DND-41 (cell line): ENCODE results near the gene WDR18.
"Not testable (repeated sequence)": the region's sequence is repeated elsewhere in the genome, so short reads cannot be mapped to it uniquely, and the experiment has no call there.

Experiments used
- ATAC-seq: fragments of 200-7000 bp; cut with Tn5 transposase; 3 replicates; pipeline ENCODE4 v1.9.1; 2021; ENCODE audit warnings: low read depth; ENCODE audit not compliant: insufficient read depth
- DNase-seq: peaks from one replicate; pipeline ENCODE4 v3.0.0-alpha.2; 2020
- H2AFZ ChIP-seq: 2 replicates; pipeline ENCODE4 v1.6.0; 2012; ENCODE audit warnings: low read depth, low read length
- H3K27ac ChIP-seq: 2 replicates; pipeline ENCODE4 v1.5.1; 2012; ENCODE audit warnings: low read length, inconsistent platforms
- H3K27me3 ChIP-seq: fragments of 200-600 bp; sonication (generic); 2 replicates; pipeline ENCODE4 v1.6.0; 2012; ENCODE audit warnings: low read length, mild to moderate bottlenecking, inconsistent platforms; ENCODE audit not compliant: insufficient read depth, poor library complexity
- H3K36me3 ChIP-seq: 2 replicates; pipeline ENCODE4 v1.5.1; 2012; ENCODE audit warnings: low read length, inconsistent platforms; ENCODE audit not compliant: insufficient read depth
- H3K4me1 ChIP-seq: 2 replicates; pipeline ENCODE4 v1.5.1; 2012; ENCODE audit warnings: mild to moderate bottlenecking, low read length; ENCODE audit not compliant: insufficient read depth
- H3K4me2 ChIP-seq: 2 replicates; pipeline ENCODE4 v1.6.0; 2012; ENCODE audit warnings: mild to moderate bottlenecking, moderate library complexity, low read length, inconsistent platforms; ENCODE audit not compliant: insufficient read depth
- H3K4me3 ChIP-seq, 2 experiments: fragments of 200-600 bp in 1 of 2; shearing (Covaris generic) in 1 of 2; 2 replicates each; pipeline ENCODE4 v1.5.1; 2012 to 2016; ENCODE audit warnings: inconsistent platforms in 2 of 2, low read length in 2 of 2, mild to moderate bottlenecking in 2 of 2, low read depth in 1 of 2, moderate library complexity in 1 of 2
- H3K79me2 ChIP-seq: 2 replicates; pipeline ENCODE4 v1.6.0; 2012; ENCODE audit warnings: low read length, inconsistent platforms; ENCODE audit not compliant: insufficient read depth
- H3K9ac ChIP-seq: 2 replicates; pipeline ENCODE4 v1.6.0; 2012; ENCODE audit warnings: low read depth, mild to moderate bottlenecking, inconsistent platforms, low read length, moderate library complexity
- H3K9me3 ChIP-seq: 2 replicates; pipeline ENCODE4 v1.5.1; 2012; ENCODE audit warnings: low read length, moderate library complexity, mild to moderate bottlenecking, inconsistent platforms; ENCODE audit not compliant: insufficient read depth, severe bottlenecking
- H4K20me1 ChIP-seq: 2 replicates; pipeline ENCODE4 v1.6.0; 2012; ENCODE audit warnings: low read length; ENCODE audit not compliant: insufficient read depth
- EZH2 ChIP-seq: IDR thresholded peaks from 3 replicates; pipeline ENCODE4 v1.6.1; 2012; ENCODE audit warnings: borderline replicate concordance, low read depth, mild to moderate bottlenecking, moderate library complexity, low read length, inconsistent platforms; ENCODE audit not compliant: severe bottlenecking
- TF ChIP-seq, protein P1 (sequence below): IDR thresholded peaks from 2 replicates; pipeline ENCODE4 v1.5.1; 2012; ENCODE audit warnings: borderline replicate concordance, low read length, moderate library complexity, mild to moderate bottlenecking; ENCODE audit not compliant: poor library complexity, severe bottlenecking; ENCODE audit errors: extremely low read depth

The WDR18 gene

DNA sequence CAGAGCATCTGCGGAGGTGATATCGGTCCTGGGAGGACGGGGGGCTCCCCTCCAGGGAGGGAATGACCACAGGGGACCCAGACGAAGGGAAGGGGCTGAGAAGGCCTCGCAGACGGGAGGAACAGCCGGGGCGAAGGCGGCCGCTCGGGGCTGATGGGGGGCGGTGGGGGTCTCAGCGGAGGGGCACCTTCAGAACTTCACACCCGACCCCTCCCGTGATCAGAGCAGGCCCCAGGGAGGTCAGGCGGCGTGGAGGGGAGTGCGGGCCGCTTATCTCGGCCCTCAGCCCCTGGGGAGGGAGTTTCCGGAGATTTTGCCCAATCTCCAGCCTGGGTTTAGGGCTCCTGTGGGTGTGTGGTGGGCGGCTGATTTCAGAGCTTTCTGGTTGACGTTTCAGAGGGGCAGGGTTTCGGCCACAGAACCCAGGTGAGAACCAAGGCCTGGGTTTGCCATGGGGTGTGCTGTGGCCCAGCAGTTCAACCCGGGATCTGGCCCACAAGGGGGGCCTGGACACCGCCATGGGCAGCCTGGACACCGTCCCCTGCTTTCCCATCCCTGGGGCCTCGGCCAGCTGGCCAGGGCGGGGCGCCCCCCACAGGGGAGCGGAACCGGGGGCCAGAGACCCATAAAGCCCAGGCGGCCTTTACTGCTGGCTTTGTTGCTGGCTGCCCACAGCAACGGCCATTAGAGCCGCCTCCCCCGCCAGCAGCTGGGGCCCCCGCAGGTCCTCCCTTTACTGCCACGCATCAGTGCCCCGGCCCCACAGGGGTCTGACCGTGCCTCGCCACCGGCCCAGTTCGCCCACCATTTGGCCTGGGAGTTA is 29.3 kb upstream of the WDR18 start:
- Histone ChIP-seq H3K79me2 (peaks cover 41% of the 10 kb centered on the region), H3K9me3 (no peaks in the 10 kb centered on the region), H3K4me3 (no peak overlapping the region), H3K27me3 (no peaks in the 10 kb centered on the region), H2AFZ (no peak overlapping the region), H3K4me2 (no peak overlapping the region), H3K4me1 (no peaks in the 10 kb centered on the region), H4K20me1 (peaks cover 44% of the 10 kb centered on the region), H3K36me3 (peaks cover 11% of the 10 kb centered on the region), H3K27ac (no peak overlapping the region), H3K9ac (no peak overlapping the region)
- ATAC-seq (no peak), DNase-seq (no peak)
- TF ChIP-seq, protein P1, sequence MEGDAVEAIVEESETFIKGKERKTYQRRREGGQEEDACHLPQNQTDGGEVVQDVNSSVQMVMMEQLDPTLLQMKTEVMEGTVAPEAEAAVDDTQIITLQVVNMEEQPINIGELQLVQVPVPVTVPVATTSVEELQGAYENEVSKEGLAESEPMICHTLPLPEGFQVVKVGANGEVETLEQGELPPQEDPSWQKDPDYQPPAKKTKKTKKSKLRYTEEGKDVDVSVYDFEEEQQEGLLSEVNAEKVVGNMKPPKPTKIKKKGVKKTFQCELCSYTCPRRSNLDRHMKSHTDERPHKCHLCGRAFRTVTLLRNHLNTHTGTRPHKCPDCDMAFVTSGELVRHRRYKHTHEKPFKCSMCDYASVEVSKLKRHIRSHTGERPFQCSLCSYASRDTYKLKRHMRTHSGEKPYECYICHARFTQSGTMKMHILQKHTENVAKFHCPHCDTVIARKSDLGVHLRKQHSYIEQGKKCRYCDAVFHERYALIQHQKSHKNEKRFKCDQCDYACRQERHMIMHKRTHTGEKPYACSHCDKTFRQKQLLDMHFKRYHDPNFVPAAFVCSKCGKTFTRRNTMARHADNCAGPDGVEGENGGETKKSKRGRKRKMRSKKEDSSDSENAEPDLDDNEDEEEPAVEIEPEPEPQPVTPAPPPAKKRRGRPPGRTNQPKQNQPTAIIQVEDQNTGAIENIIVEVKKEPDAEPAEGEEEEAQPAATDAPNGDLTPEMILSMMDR: no peak
- no peak for TF ChIP-seq EZH2

DNA sequence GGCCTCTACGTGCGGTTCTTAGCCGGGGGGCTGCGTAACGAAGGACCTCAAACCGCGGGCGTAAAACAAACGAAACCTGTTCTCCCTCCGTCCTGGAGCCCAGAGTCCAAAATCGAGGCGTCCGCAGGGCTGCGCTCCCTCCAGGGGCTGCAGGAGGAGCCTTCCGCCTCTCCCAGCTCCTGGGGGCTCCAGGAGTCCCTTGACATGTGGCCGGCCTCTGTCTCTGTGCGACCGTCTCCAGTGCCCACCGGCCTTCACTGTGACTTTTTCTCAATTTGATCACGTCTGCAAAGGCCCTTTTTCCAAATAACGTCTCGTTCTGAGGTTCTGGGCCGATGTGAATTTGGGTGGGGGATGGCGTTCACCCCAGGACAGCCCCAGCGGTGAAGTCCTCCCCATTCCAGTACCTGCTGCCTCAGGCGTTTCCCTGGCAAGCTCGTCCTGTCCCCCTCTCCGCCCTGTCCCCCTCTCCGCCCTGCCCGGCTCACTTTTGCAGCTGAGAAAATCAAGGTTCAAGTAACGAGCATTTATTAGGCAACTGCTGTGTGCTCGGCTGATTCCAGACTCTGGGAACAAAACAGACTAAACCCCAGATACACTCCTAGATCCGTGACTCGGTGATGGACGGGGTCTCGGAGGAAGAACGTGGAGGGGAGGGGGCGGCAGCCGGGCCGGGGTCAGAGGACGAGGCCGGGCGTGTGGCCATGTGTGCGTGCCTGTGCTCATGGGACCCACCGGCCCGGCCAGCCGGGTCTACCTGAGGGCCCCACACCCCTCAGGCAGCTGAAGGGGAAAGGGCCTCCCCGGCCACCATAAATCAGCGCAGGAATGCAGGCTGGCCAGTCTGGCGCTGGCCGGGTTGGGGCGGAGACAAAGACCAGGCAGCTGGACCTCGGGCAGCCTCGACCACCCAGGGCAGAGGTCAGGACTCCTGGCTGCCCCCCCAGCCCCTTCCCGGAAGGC is 28.1 kb upstream of the WDR18 start:
- ATAC-seq: no peak
- no peak overlapping the region for H2AFZ ChIP-seq
- TF ChIP-seq, protein P1: no peak
- TF ChIP-seq EZH2: no peak
- no peaks in the 10 kb centered on the region for H3K9me3 ChIP-seq
- H3K36me3 ChIP-seq: peaks cover 21% of the 10 kb centered on the region
- H3K4me2 ChIP-seq: no peak overlapping the region
- no peak overlapping the region for H3K9ac ChIP-seq
- peaks cover 41% of the 10 kb centered on the region for H3K79me2 ChIP-seq
- no peak for DNase-seq
- H3K4me1 ChIP-seq: no peaks in the 10 kb centered on the region
- peaks cover 44% of the 10 kb centered on the region for H4K20me1 ChIP-seq
- no peak overlapping the region for H3K4me3 ChIP-seq
- H3K27me3 ChIP-seq: no peaks in the 10 kb centered on the region
- H3K27ac ChIP-seq: no peak overlapping the region

DNA sequence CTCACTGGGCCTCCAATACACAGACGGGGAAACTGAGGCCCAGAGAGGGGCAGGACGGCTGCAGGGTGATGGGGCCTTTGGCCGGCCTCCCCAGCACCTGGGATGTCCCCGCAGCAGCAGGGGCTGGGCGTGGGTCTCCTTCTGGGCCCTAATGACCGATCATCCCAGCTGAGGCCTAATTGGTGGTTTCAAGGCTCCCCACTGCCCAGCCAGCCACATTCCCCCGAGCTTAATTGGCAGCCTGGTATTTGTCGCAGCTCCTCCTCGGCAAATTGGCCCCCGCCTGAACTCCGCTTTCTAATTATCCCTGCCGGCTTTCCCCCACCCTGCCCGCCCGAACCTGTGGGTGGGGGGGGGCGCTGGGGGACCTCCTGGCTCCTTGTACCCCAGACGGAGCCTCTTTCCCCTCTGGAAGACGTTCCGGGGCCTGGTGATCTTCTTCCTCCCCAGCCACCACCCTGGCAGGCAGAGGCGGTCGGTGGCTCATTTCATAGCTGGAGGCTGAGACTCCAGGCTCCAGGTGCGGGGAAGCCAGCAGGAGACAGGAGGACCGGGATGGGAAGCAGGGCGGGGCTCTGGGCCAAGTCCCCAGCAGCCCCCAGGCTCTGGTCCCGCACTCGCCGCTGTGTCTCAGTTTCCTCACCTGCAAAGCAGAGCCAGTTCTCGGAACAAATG is 27.2 kb upstream of the WDR18 start:
- H3K9ac ChIP-seq: no peak overlapping the region
- peaks cover 44% of the 10 kb centered on the region for H4K20me1 ChIP-seq
- ATAC-seq: no peak
- H3K9me3 ChIP-seq: no peaks in the 10 kb centered on the region
- no peaks in the 10 kb centered on the region for H3K27me3 ChIP-seq
- H3K27ac ChIP-seq: no peak overlapping the region
- H3K79me2 ChIP-seq: peaks cover 41% of the 10 kb centered on the region
- no peak overlapping the region for H3K4me3 ChIP-seq
- DNase-seq: no peak
- H2AFZ ChIP-seq: no peak overlapping the region
- no peaks in the 10 kb centered on the region for H3K4me1 ChIP-seq
- H3K4me2 ChIP-seq: no peak overlapping the region
- peaks cover 21% of the 10 kb centered on the region for H3K36me3 ChIP-seq
- TF ChIP-seq EZH2: no peak
- TF ChIP-seq, protein P1: no peak

DNA sequence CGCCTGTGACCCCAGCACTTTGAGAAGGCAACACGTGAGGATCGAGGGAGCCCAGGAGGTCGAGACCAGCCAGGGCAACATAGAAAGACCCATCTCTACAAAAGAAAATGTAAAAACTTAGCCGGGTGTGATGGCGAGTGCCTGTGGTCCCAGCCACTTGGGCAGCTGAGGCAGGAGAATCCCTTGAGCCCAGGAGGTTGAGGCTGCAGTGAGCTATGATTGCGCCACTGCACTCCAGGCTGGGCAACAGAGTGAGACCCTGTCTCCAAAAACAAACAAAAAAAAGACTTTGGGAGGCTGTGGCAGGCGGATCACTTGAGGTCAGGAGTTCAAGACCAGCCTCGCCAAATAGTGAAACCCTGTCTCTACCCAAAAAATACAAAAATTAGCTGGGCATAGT is 26.6 kb upstream of the WDR18 start:
- peaks cover 41% of the 10 kb centered on the region for H4K20me1 ChIP-seq
- H3K4me1 ChIP-seq, H3K4me3 ChIP-seq, H2AFZ ChIP-seq, ATAC-seq, DNase-seq, H3K27me3 ChIP-seq, H3K9ac ChIP-seq, H3K4me2 ChIP-seq, H3K9me3 ChIP-seq, H3K27ac ChIP-seq: not testable (repeated sequence)
- peaks cover 21% of the 10 kb centered on the region for H3K36me3 ChIP-seq
- peaks cover 35% of the 10 kb centered on the region for H3K79me2 ChIP-seq
